H1 (cell line): ENCODE results near the gene CDADC1. TPM values are rescaled to one million over a fixed set of nuclear protein-coding genes. Genes with fewer than 3 reads are reported as not detected.

ENCODE experiments used
- ASH2L ChIP-seq: fragments of 200-600, 300-600 bp; sonication (generic); IDR thresholded peaks from one replicate; pipeline ENCODE4 v1.7.1; 2017; ENCODE audit warnings: low read length
- CEBPB ChIP-seq: IDR thresholded peaks from 2 replicates; pipeline ENCODE4 v1.6.1; 2012; ENCODE audit warnings: low read depth, low read length
- CTBP2 ChIP-seq: IDR thresholded peaks from 2 replicates; pipeline ENCODE4 v1.7.0; 2011; ENCODE audit warnings: borderline replicate concordance, mild to moderate bottlenecking, moderate library complexity, mixed read lengths, low read length; ENCODE audit not compliant: insufficient read depth, insufficient read length
- GTF2F1 ChIP-seq: IDR thresholded peaks from 2 replicates; pipeline ENCODE4 v1.6.1; 2012; ENCODE audit warnings: low read depth, low read length, improper control_type of control experiment, borderline replicate concordance
- JUN ChIP-seq: IDR thresholded peaks from 2 replicates; pipeline ENCODE4 v1.6.1; 2011; ENCODE audit warnings: low read depth, mild to moderate bottlenecking, improper control_type of control experiment, low read length
- KDM4A ChIP-seq: IDR thresholded peaks from one replicate; pipeline ENCODE4 v1.7.1; 2012; ENCODE audit warnings: low read depth, mild to moderate bottlenecking, moderate library complexity, low read length, inconsistent platforms; ENCODE audit not compliant: severe bottlenecking
- KDM5A ChIP-seq: fragments of 200-600 bp; IDR thresholded peaks from 2 replicates; pipeline ENCODE4 v1.7.1; 2012; ENCODE audit warnings: mild to moderate bottlenecking, low read length, inconsistent platforms, mixed read lengths
- NANOG ChIP-seq: IDR thresholded peaks from 2 replicates; pipeline ENCODE4 v1.6.1; 2011; ENCODE audit warnings: low read length, low read depth, mild to moderate bottlenecking, inconsistent platforms; ENCODE audit not compliant: insufficient read depth, poor library complexity, severe bottlenecking
- PHF8 ChIP-seq: fragments of 200-600 bp; sonication (generic); conservative IDR thresholded peaks from 2 replicates; pipeline ENCODE4 v1.7.1; 2012; ENCODE audit warnings: low read depth, mild to moderate bottlenecking, inconsistent platforms, low read length, moderate library complexity
- POU5F1 ChIP-seq: IDR thresholded peaks from 2 replicates; pipeline ENCODE4 v1.6.1; 2011; ENCODE audit warnings: low read depth, mild to moderate bottlenecking, low read length, moderate library complexity
- RFX5 ChIP-seq: IDR thresholded peaks from 2 replicates; pipeline ENCODE4 v1.6.1; 2011; ENCODE audit warnings: low read depth, low read length, improper control_type of control experiment, borderline replicate concordance
- SIN3A ChIP-seq, 2 experiments: IDR thresholded peaks in 1 of 2; conservative IDR thresholded peaks in 1 of 2; 2 replicates each; pipeline ENCODE4 v1.6.1; 2011 to 2012; ENCODE audit warnings: low read length in 2 of 2, improper control_type of control experiment in 1 of 2, low read depth in 1 of 2, mild to moderate bottlenecking in 1 of 2
- SRF ChIP-seq: IDR thresholded peaks from 2 replicates; pipeline ENCODE4 v1.6.1; 2011; ENCODE audit warnings: mild to moderate bottlenecking, low read depth, low read length, moderate library complexity
- TAF1 ChIP-seq: IDR thresholded peaks from 2 replicates; pipeline ENCODE4 v1.6.1; 2011; ENCODE audit warnings: mild to moderate bottlenecking, low read depth, low read length
- TEAD4 ChIP-seq: IDR thresholded peaks from 2 replicates; pipeline ENCODE4 v1.6.1; 2012; ENCODE audit warnings: low read depth, low read length, inconsistent platforms, mixed read lengths
- polyA plus RNA-seq, 7 experiments: library from polyadenylated mRNA; depleted of rRNA in 3 of 7; stranded (reverse) in 5 of 7; unstranded in 2 of 7; fragments of >200 nt in 5 of 7; fragments of 200-250 nt in 2 of 7; gene quantifications; 1 replicate in 5 of 7; 2 replicates in 1 of 7; 4 replicates in 1 of 7; pipeline versions ENCODE4 v1.2.1 to v1.2.3, GENCODE V29; 2011 to 2013; ENCODE audit warnings: missing spikeins in 2 of 7, mixed read lengths in 2 of 7
- total RNA-seq: library from RNA; stranded (reverse); fragmentation: NEBNext Ultra II Directional; extraction: Animal tissue kit (Norgen Biotek cat#: 25700); gene quantifications from 2 replicates; pipeline ENCODE4 v1.2.1, GENCODE V29; 2021
- TF ChIP-seq, protein P1 (sequence below): IDR thresholded peaks from 2 replicates; pipeline ENCODE4 v1.6.1; 2011; ENCODE audit warnings: low read depth, mild to moderate bottlenecking, low read length; ENCODE audit not compliant: insufficient read depth
- TF ChIP-seq, protein P2 (sequence below): IDR thresholded peaks from 2 replicates; pipeline ENCODE4 v1.6.1; 2012; ENCODE audit warnings: low read length, inconsistent platforms

The CDADC1 gene
- total and polyA plus RNA-seq, 2 of the 8 experiments (the other 6 are each of a cell fraction or from before 2014, with no cell fraction given) = 0.98 to 2.7 TPM

GRCh38 chr13:49245101-49245500, 2.6 kb upstream of the CDADC1 start (continued):
- TF ChIP-seq KDM5A = no peak
- TF ChIP-seq RFX5 = no peak
- no peak for TF ChIP-seq JUN
- TF ChIP-seq POU5F1 = no peak
- no peak for TF ChIP-seq GTF2F1
- TF ChIP-seq KDM4A = no peak
- TF ChIP-seq CTBP2 = no peak
- TF ChIP-seq, protein P1, sequence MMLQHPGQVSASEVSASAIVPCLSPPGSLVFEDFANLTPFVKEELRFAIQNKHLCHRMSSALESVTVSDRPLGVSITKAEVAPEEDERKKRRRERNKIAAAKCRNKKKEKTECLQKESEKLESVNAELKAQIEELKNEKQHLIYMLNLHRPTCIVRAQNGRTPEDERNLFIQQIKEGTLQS = no peak
- no peak for TF ChIP-seq NANOG
- TF ChIP-seq, protein P2, sequence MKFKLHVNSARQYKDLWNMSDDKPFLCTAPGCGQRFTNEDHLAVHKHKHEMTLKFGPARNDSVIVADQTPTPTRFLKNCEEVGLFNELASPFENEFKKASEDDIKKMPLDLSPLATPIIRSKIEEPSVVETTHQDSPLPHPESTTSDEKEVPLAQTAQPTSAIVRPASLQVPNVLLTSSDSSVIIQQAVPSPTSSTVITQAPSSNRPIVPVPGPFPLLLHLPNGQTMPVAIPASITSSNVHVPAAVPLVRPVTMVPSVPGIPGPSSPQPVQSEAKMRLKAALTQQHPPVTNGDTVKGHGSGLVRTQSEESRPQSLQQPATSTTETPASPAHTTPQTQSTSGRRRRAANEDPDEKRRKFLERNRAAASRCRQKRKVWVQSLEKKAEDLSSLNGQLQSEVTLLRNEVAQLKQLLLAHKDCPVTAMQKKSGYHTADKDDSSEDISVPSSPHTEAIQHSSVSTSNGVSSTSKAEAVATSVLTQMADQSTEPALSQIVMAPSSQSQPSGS = no peak
- TF ChIP-seq CEBPB = no peak
- TF ChIP-seq TAF1 = no peak
- TF ChIP-seq PHF8 = no peak
- TF ChIP-seq ASH2L = no peak
- TF ChIP-seq SRF = no peak
- no peak for TF ChIP-seq SIN3A (conservative IDR thresholded peaks at IDR 0.05 in 1 of 2, IDR thresholded peaks at IDR 0.05 in 1 of 2; ENCODE audit: low read depth in 1 of 2, low read length in 2 of 2)
- TF ChIP-seq TEAD4 = no peak
